GM21367 (cell line): ENCODE results near the gene CDK5.

Experiments used
- ATAC-seq: cut with Tn5 transposase; IDR thresholded peaks from one replicate; pipeline ENCODE4 v1.9.1; 2021; ENCODE audit not compliant: unreplicated experiment

The CDK5 gene

GRCh38 chr7:151074817-151075661 lies 17.3 kb upstream of the CDK5 start:
- ATAC-seq: no peak

- no peak for ATAC-seq
Observed at GRCh38 chr7:151073990-151074389, 16.3 kb upstream of the CDK5 start.

GRCh38 chr7:151071032-151071866 lies 13.6 kb upstream of the CDK5 start:
- ATAC-seq: no peak

- ATAC-seq: no peak
Observed at GRCh38 chr7:151070574-151070960, 12.9 kb upstream of the CDK5 start.

- ATAC-seq: no peak
Observed at GRCh38 chr7:151069841-151070573, 12.3 kb upstream of the CDK5 start.

GRCh38 chr7:151068069-151068773 lies 10.5 kb upstream of the CDK5 start:
- no peak for ATAC-seq

- ATAC-seq: no peak
Observed at GRCh38 chr7:151066273-151066974, 8.7 kb upstream of the CDK5 start.

GRCh38 chr7:151065516-151065915 lies 7.8 kb upstream of the CDK5 start:
- ATAC-seq: no peak

GRCh38 chr7:151064993-151065392 lies 7.3 kb upstream of the CDK5 start:
- ATAC-seq: no peak

- no peak for ATAC-seq
Observed at GRCh38 chr7:151064454-151064853, 6.8 kb upstream of the CDK5 start.

GRCh38 chr7:151063212-151063561 lies 5.5 kb upstream of the CDK5 start:
- ATAC-seq: no peak

- no peak for ATAC-seq
Observed at GRCh38 chr7:151062399-151063211, 4.9 kb upstream of the CDK5 start.

GRCh38 chr7:151062111-151062398 lies 4.4 kb upstream of the CDK5 start:
- no peak for ATAC-seq

GRCh38 chr7:151061213-151062110 lies 3.8 kb upstream of the CDK5 start:
- ATAC-seq: no peak

- no peak for ATAC-seq
Observed at GRCh38 chr7:151060416-151061212, 2.9 kb upstream of the CDK5 start.

GRCh38 chr7:151060113-151060415 lies 2.4 kb upstream of the CDK5 start:
- ATAC-seq: no peak

- ATAC-seq: peak; percentile 31
Observed at GRCh38 chr7:151059367-151060112, 1.8 kb upstream of the CDK5 start, which contains the start of gene SLC4A2. Gene SLC4A2 (plus strand): TSS chr7:151059589. CDS start chr7:151061988, 2,399 bp downstream.
